RPMI7951 (cell line): ENCODE results near the gene RASGRF1. TPM values are rescaled to one million over a fixed set of nuclear protein-coding genes. Genes with fewer than 3 reads are reported as not detected.
"Not testable (repeated sequence)": the region's sequence is repeated elsewhere in the genome, so short reads cannot be mapped to it uniquely, and the experiment has no call there.

ENCODE experiments used
- DNase-seq: peaks from one replicate; pipeline ENCODE4 v3.0.0-alpha.2; 2012; ENCODE audit warnings: low read depth
- total RNA-seq: library from RNA; depleted of rRNA; stranded (reverse); fragments of >200 nt; shearing (Covaris generic); gene quantifications from 2 replicates; pipeline ENCODE4 v1.2.3, GENCODE V29; 2014

The RASGRF1 gene
- total RNA-seq, 1 experiment from 2014 or later: 8.7 TPM

DNA sequence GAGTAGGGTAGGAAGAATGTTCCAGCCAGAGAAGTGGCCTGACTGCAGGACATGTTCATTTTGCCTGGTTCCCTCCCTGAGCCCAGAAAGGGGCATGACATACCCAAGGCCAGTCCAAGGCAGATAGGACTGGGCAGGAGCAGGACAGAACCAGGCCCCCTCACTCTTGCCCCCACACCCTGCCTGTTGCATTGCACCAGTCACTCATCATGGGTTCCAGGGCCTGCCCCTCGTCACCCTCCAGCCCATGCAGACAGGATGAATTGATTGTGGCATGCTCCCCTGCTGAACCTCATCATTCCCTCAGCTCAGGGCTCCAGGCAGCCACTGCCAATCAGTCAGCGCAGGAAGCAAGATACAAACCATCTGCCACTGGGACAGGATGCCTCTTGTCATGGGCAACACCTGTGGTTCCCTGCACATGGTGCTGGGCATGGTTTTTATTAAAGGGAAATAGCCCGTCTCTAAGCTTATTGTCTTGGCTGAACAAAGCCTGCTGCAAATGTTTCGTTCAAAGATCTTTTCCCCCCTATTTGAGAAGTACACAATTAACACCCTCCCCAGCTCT lies 48.9 kb downstream of the RASGRF1 start:
- no peak for DNase-seq

DNA sequence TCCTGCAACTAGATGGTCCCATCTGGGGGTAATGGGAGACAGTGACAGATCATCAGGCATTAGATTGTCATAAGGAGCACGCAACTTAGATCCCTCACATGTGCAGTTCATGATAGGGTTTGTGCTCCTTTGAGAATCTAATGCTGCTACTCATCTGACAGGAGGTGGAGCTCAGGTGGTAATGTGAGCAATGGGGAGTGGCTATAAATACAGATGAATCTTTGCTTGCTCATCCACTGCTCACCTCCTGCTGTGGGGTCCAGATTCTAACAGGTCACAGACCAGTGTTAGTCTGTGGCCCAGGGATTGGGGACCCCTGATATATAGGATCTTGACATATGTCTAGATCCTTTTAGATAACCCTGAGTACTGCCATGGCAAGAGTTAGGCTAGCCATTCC lies 52.7 kb downstream of the RASGRF1 start:
- no peak for DNase-seq

DNA sequence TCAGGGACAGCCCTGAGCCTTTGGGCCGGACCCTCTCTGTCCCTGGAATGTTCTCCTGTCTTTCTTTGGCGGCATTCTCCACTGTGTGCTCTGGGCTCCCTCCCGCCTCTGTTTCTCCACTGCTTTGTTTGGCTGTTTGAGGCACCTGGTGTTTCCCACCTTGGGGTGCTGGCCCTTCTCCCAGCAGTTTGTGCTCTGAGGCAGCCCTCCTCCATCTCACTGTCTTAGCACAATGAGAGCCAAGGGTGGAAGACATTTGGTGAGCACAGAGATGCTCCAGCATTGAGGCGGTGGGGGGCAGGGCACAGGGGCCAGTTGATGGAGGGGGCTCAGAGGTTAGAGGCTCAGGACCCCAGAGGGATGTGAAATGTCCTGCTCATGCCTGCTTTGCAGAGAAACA lies 54.3 kb downstream of the RASGRF1 start:
- no peak for DNase-seq

DNA sequence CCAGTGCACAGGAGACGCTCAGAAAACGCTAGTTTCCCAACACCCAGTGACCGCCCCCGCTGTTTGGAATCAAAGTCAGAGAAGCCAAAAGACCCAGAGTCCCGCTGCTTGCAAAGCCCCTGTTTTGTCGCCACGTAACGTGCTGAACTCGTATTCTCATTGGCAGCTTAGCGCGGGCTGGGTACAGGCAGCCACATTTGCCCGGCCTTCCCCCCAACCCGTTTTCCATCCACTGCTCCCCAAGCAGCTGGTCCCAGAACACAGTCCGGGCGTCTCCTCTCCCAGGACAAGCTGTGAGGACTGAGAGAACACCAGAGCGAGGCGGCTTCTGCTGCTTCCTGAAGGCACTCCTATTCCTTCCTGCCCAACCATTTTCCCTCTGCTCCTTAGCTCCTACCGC lies 54.8 kb downstream of the RASGRF1 start:
- DNase-seq: no peak

DNA sequence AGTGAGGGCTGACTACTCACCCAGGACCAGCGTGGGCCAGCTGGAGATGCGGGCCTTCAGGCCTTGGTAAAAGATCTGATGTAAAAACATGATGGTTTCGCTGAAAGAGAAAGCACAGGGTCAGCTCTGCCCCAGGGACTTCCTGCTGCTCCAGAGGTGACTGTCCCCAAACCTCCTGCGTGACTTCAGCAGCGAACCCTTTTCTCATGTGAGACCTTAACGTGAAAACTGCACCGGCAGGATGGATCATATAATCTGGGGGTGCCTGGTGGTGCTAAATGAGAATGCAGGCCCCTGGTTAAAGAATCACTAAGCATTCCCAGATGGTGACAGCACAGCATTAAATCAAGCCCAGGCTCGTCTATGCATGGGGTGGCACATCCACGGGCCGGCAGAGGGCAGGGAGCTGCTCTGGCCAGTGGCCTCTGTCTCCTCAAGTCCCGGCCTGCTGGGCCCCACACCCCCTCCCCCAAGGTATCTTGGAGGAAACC lies 55.4 kb downstream of the RASGRF1 start:
- DNase-seq: peak; percentile 15

DNA sequence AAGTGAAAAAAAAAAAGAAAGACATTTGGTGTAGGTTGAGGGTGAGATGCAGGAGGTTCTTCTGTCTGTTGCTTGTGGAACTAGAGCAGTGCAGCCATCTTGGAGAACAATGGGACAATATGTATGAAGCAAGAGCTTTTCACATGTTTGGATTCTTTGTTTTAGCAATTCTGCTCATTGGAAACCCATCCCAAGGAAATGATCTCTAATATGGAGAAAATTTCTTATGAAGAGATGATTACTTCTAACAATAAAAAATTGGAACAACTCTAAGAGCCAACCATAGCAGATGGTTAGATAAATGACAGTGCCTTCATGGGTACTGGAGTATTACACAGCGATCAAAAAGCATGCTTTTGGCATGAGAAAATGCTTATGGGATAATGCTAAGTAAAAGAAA lies 56.3 kb downstream of the RASGRF1 start:
- DNase-seq: no peak

DNA sequence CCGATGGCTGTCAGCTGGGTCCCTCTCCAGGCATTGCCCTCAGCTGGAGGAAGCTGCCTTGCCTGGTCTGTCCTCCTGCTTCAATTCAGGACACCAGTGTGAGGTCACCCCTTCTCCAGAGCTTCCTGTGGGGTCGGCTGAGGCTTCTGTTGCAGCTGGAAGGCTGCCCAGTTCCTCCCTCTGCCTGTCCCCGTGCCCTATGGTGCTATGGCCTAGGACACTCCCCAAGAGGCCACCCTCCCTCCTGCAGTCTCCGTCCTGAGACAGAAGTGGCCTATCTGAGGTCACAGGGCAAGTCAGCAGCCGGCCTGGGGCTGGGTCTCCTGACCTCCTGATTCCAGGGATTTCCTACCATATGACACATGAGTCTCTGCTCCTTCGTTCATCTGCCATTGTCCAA lies 57.9 kb downstream of the RASGRF1 start:
- DNase-seq: no peak

DNA sequence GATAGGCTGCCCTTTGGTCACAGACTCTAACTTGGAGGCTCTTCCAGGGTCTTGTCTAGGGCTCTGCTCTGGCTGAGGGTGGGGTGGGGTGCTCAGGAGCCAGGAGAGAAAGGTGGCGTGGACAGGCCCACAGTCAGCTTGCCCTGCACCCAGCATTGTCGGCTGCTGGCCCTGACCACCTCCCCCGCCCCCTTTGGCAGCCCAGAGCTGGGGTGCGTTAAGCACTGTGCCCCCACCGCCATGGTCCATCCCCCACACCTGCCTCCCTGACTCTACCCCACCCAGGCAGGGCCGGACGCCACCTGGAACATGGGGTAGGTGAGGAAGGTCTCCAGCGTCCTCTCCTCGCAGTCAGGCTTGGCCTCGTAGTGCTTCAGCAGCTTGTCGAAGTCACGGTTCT lies 58.8 kb downstream of the RASGRF1 start:
- no peak for DNase-seq

DNA sequence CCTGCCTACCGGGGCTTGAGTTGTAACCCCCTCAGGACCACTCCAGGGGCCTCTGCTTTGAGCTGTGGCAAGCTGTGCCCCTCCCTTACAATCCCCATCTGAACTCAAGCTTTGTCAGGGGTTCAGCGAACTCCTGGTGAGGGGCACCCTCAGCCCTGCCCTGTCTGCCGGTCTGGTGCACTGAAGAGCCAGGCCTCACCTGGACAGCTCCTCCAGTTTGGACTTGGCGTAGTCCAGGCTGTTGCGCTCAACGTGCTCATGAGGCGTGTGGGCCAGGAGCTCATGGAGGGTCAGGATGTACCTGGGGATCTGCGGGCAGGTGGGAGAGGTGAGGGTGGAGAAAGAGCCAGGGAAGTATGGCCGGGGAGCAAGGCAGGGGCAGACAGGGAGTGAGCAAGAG lies 59.4 kb downstream of the RASGRF1 start:
- DNase-seq: no peak

DNA sequence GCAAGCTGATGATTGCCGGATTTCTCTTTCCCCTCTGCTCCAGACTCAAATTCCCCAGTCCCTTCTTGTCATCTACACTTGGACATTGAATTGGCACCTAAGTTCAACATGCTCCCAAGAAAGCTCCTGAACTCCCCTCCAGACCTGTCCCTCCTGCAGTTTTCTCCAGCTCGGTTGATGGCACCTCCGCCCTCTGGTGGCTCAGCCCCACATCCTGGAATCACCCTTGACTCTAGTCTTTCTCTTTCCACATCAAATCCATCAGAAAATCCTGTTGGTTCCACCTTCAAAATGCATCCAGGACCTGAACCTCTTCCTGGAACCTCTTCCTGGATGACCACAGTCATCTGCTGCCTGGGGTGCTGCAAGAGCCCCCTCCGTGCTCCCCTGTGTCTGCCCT lies 60.1 kb downstream of the RASGRF1 start:
- no peak for DNase-seq

DNA sequence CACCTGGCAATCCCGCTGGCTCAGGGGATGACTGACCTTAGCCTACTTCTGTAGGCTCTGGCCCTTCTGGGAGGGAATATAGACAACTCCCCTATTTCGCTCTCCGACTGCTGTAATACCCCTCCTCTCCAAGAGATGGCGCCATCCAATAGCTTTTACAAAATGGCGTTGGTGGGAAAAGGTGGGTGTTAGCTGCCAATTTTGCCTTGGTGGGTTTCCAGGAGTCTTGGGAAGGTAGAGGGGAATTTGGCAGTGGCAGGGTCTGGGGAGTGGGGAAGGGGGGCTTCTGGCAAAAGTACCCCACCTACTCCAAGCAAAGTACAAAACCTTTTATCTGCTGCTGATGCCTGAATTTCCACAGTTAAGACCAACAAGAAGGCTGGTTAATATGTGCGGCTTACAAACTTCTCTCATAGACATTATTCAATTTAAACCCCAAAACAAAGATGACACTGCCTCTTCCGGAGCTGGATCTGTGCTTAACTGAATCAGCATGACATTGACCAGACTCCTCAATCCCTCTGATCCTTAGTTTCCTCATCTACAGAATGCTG lies 62.1 kb downstream of the RASGRF1 start:
- peak; percentile 47 for DNase-seq

DNA sequence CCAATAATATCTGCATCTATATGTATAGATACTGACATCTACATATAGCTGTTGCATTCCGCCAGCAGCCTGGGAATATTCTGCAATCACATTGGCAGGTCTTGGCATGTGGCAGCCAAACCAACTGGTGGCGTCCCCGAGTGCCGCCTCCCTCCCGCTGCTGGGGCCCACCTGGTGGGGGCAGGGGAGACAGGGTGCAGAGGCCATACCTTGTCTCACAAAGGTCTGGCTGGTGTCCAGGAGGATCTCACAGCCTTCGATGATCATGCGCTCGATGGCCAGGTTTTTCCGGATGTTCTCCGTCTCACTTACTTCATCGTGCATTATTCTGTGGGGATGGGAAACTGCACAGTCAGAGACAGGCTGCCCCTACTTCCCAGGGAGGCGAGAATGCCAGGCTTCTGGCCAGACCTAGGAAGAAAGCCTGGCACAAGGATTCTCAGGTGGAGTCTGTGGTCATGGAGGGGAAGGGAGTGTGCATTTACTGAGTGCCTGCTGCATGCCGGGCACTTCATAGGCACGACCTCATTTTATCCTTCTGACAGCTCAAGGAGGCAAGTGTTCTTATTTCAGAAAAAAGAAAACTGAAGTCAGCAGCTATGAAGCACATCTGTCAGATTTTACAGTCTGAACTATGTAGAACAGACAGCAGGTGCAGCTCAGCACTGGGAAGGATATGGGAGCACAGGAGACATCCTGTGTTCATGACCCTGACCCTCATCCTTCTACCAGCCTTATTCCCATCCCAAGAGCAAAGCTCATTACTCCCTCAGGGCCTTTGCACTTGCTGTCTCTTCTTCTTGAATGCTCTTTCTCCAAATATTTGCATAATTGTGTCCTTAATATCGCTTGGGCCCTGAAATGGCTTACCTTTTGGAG lies 62.8 kb downstream of the RASGRF1 start:
- DNase-seq: no peak

DNA sequence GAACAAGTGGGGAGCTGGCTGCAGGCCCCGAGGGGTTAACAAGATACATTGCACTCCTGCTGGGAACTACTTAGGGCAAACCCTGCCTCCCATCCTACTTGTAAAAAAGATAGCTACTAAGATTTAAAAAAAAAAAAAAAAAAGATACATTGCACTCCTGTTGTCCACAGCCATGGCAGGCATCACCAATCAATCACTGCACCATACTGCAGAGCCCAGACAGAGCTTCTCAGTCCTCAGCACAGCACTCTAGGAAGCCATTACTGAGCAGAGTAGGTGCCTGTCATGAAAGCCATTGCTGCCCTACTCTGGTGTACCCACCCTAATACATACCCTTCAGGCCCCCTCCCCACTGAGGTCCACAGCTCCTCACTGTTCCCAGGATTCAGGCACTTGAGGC lies 64.8 kb downstream of the RASGRF1 start:
- peak; percentile 16 for DNase-seq

DNA sequence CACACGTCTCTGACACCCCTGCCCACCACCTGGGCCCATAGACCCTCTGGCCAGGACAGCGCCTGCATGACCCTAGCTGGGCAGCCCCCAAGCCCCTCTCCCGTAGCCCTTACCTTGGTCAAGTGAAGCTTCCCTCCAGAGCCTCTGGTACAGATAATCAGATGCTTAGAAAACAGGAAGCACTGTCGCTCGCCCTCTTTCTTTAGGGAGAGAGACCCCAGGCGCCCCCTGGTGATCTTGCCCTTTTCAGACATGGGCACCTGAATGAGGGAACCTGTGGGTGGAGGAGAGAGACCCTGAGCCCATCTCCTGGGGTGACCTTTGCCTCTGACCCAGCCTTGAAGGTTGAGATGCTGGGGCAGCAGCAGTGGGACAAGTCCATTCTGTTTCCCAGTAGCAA lies 65.4 kb downstream of the RASGRF1 start:
- DNase-seq: no peak

DNA sequence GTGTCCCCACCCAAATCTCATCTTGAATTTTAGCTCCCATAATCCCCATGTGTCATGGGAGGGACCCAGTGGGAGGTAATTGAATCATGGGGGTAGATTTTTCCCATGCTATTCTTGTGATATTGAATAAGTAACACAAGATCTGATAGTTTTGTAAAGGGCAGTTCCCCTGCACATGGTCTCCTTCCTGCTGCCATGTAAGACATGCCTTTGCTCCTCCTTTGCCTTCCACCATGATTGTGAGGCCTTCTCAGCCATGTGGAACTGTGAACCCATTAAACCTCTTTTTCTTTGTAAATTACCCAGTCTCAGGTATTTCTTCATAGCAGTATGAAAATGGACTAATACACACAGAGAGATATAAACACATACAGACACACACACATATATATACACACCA lies 66.1 kb downstream of the RASGRF1 start:
- DNase-seq: not testable (repeated sequence)

DNA sequence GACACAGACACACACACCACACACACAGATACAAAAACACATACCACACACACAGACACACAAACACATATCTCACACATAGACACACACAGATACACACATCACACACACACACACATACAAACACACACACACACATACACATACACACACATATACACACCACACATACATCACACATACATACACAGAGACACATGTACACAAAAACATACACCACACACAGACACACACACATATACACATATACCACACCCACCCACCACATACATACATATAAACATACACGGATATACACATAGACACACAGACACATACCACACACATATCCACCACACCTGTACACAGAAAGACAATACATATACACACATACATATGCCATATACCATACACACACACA lies 66.7 kb downstream of the RASGRF1 start:
- no peak for DNase-seq

DNA sequence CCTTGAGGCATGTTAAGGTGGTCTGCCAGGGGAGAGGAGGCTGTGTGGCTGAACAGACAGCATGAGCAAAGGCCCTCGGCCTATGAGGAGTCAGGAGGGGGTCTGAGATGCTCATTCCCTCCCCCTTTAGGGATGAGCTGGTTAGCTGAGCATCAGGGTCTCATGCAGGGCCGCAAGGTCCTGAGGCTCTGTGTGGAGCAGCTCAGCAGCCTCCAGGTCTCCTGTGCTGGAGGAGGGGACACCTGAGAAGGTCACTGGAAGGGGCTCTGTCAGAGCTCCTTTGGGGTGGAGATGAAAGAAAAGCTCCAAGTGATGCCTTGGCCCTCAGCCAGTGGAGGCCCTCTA lies 67.1 kb downstream of the RASGRF1 start:
- no peak for DNase-seq

DNA sequence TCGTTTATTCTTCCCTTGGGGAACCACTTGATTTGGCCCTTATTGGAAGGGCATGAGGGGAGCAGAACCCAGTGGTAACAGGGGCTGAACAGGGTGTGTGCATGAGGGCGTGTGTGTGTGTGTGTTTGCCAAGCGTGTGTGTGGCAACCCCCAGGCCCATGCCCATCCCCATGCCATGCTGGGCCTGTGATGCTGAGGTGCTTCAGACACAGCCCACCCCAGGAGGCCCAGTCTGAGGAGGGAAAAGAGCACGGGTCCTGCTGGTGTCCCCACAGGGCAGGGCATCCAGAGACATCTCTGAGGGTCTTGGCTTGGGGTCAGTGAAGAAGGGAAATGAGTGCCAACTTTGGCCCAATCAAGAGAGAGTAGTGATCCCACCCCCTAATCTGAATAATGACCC lies 71.6 kb downstream of the RASGRF1 start:
- no peak for DNase-seq

DNA sequence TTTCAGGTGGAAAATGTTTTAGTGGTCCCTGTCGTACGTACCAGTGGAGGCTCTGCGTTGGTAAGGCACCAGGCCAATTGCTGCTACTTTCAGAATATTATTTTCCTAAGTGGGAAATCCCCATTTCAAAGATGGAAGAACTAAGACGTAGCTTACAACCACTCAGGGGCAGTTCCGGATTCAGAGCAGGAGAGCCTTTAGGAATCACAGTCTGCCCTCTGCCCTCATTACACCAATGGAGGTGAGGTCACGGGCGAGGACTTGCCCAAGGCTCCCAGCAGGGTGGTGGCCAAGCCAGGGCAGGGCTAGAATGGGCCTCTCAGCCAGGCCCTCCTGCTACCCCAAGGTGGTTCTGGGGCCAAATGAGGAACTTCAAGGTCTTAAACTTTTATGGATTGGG lies 72.6 kb downstream of the RASGRF1 start:
- DNase-seq: no peak

DNA sequence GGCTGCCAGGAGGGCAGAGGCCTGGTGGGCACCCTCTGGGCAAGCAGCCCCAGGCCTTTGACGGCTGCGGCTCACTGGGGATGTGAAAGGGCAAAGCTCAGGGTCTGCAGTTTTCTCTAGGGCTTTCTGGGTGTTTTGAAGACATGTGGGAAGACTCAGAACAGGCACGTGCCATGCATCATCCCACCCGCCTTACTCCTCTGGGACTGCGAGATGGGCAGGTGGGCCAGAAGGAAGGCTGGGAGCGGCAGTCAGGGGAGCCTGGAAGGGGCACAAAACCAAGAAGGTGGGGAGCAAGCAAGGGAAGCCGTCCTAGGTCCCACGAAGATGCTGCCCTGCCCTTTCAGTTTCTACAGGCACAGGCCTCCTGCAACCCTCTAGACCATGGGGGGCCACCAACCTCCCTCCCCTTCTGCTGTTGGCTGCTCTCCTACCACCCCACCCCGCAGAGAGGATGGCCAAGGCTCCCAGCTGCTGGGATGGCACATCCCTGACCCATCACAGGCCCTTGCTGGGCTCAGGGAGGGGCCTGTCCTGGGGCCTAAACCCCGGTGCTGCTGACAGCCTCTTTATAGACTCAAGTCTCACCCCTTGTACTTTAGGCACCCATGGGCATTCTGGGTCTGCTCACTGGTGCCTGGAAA lies 73.9 kb downstream of the RASGRF1 start:
- no peak for DNase-seq

DNA sequence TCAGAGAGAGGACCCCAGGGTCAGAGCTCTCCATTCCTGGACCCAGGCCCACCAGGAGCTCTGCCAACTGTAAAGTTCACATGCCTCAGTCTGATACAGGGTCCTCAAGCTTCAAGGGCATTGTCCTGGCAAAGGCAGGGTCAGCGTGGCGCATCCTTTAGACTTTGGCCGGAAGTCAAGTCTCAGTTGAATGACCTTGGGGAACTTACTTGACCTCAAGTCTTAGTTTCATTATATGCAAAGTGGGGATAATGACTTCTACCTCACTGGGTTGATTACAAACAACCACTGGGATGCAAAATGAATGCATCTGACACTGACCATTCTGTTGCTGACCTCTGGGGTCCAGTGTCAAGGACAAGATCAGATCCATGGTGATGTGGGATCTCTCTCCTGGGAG lies 75.2 kb downstream of the RASGRF1 start:
- DNase-seq: no peak

DNA sequence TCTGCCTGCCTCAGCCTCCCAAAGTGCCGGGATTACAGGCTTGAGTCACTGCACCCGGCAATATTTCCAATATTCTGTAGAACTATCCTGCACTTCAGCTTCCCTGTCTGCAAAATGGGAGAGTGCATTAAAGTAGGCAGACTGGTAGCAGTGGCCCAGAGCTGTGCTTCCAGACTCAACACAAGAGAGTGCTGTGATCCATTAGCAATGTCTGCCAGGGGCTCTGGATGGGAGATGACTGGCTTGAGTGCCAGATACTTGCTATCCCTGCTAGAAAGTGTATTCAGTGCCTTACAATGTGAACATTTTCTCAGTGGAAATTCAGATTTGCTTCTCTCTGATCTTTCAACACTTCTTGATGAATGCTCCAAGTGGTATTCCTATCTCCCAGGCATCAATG lies 80.3 kb downstream of the RASGRF1 start:
- no peak for DNase-seq

DNA sequence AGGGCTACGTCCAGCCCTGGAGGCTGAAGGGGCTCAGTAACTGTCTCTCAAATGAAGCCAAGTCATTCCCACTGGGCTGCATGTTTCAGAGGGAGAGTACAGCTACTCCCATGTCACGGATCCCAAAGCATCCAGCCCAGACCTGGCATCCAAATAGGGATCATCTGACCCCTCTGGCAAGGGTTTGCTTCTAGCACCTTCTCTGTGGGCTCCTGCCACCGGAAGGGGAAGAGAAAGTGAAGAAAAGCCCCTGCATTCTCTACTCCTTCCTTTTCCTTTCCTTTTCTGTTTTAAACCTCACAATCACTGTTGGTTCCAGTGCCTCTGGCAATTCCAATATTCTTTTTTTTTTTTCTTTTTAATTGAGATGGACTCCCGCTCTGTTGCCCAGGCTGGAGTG lies 81.2 kb downstream of the RASGRF1 start:
- no peak for DNase-seq
